Kidney capillary endothelial cell (primary cell): ENCODE results near the gene PON2.
"Not testable (repeated sequence)": the region's sequence is repeated elsewhere in the genome, so short reads cannot be mapped to it uniquely, and the experiment has no call there.

Experiments used
- DNase-seq: peaks from one replicate; pipeline ENCODE4 v3.0.0-alpha.2; 2018; ENCODE audit warnings: low spot score

PON2 gene

GRCh38 chr7:95434557-95435421, at the start of gene PON2:
PON2 (minus strand) TSS chr7:95435028; CDS start chr7:95434951, 77 bp downstream.
- peak; percentile 72 for DNase-seq

DNA sequence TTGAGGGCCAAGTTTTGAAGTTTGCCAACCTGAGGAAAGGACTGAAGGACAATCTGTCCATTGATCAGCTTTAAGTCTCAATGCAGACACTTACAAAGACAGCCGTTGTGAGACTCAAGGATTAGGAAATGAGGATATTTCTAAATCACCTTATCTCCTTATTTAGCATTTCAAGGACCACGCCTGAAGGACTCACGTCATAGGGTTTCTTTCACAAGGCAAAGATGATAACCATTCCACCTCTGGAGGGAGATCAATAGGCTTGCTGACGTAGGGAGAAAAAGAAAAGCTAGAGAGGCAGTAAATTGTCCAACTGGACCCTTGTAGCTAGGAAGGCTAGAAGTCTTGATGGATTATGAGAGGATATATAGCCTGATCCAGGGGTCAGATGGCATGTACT, 47.6 kb upstream of the PON2 start:
- DNase-seq: no peak

DNA sequence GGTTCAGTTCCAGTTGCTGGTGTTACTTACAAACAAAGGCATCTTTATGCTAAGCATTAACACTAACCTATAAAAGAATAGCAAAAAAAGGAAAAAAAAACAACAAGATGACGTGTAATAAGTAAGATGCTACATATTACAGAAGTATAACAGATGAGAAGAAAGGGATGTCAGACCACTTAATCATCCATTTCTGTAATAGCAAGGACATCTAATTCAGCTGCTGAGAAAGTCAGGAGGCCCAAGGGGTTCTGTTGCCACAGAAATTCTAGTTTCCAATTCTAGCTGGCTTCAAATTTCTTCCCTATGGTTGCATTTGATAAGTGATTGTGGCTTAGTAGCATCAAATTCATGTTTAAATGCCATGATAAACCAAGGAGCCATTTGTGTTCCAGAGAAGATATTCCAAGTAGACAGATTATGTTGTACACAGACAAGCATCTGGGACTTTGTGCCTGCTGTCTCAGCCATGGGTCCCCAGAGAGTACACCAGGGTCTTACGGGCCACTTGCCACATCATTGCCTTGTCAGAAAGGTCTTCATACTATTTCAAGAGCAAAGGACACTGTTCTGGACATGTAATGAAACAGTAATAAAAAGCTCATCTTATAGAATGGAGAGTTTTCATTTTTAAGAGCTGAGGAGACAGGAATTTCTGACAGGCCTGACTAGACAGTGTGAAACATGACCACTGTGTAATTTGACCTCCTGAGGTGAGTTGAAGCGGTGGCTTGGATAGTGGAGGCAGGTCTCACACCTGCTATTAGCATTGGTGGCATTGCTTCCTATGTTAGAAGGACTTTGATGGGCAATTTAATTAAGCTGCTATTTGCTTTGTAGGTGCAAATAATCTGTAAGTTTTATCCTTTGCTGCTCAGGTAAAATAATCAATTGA, 46.7 kb upstream of the PON2 start:
- no peak for DNase-seq

DNA sequence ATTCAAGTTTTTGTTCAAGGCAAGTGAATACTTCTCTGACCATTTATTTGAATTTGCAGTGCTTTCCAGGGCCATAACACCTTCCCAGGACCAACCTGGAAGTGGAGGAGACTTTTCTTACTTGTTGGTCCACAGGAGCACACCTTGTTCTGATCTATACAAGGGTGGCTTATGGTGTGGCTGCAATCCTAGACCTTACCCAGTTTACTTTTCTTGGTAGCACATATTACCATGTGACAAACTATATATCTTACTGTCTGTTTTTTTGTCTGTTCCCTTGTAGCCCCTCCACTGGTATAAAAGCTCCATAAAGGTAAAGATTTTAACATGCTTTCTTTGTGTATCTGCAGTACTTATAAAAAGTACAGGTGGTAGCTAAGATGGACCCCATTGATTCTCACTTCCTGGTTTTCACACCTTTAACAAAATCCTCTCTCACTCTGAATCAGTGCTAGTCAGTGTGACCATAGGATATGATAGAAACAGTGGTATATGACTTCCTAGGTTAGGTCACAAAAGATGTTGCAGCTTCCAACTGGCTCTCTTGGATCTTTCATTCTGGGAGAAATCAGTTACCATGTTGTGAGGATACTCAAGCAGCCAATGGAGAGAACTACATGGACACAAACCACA, 45.3 kb upstream of the PON2 start:
- DNase-seq: no peak

GRCh38 chr7:95478272-95479037, 43.6 kb upstream of the PON2 start:
- no peak for DNase-seq

GRCh38 chr7:95476904-95477594, 42.2 kb upstream of the PON2 start:
- peak; percentile 58 for DNase-seq

DNA sequence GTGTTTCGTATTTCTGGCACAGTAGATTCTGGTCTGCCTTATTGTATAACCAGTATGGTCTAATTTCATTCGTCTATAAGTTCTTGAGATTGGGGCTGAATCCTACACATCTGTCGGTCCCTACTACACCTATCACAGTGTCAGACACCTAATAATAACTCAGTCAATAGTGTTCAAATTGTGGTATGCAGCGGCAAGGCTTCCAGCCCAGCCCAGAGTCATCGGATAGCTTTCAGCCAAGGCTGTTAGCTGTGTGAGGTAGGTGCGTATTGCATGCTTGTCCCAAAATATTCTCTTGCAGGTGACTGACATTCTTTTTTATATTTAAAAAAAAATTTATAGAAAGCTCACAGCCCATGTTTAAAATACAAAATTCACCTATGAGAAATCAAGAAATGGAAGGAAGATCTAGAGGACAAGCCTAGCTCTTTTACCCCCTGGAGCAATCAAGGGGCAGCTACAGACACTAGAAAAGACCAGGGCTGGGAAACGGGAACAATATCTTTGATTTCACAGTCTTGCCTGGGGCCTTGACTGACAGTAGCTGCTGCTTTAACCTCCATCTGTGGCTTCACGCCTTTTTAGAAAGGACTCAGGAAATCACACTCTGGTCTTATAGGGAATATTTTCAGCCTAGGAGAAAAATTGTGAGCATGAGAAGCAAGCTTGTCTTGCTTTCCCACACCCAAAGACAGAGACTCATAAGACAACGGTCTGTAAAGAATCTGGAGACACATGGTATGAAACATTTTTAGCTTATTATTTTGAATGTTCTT, 41.4 kb upstream of the PON2 start:
- no peak for DNase-seq

GRCh38 chr7:95473276-95473985, 38.6 kb upstream of the PON2 start:
- DNase-seq: no peak

GRCh38 chr7:95472581-95473161, 37.8 kb upstream of the PON2 start:
- no peak for DNase-seq

GRCh38 chr7:95471071-95471470, 36.2 kb upstream of the PON2 start:
- DNase-seq: peak; percentile 77

DNA sequence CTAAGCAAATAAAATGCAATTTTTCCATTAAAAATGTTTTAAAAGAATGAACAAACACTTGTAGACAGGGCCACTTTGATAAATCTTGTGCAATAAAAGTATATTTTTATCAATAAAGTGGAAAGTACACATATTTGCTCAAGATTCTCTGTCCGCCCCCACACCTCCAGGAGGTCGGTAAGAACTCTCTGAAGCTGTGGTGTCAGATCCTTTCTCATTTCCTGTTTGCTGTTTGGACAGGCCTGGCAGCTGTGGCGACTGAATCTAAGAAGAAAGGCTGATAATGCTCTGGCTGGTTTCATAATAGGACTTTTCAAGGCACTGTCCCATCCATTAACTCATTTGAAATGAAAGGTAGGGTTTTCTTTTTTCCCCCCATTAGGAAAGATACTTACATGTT, 35.6 kb upstream of the PON2 start:
- peak; percentile 78 for DNase-seq

DNA sequence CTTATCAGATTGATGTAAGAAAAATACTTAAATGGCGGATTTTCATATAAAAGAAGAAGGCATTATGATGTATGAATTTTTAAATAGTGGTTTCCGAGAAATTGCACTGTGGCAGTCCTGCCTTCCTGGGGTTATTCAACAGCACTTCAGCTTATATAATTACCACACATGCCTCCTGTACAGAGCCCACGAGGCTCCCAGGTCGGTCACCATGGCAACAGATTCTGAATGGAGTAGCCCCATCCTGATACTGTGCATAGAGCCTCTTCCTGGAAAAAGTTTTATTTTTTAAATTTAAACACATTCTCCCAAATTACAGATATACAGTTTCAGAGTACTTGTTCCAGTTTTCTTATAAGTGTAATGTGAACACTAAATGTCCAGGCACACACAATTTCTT, 35.0 kb upstream of the PON2 start:
- DNase-seq: no peak

- DNase-seq: no peak
Observed at GRCh38 chr7:95469187-95469586, 34.4 kb upstream of the PON2 start.

DNA sequence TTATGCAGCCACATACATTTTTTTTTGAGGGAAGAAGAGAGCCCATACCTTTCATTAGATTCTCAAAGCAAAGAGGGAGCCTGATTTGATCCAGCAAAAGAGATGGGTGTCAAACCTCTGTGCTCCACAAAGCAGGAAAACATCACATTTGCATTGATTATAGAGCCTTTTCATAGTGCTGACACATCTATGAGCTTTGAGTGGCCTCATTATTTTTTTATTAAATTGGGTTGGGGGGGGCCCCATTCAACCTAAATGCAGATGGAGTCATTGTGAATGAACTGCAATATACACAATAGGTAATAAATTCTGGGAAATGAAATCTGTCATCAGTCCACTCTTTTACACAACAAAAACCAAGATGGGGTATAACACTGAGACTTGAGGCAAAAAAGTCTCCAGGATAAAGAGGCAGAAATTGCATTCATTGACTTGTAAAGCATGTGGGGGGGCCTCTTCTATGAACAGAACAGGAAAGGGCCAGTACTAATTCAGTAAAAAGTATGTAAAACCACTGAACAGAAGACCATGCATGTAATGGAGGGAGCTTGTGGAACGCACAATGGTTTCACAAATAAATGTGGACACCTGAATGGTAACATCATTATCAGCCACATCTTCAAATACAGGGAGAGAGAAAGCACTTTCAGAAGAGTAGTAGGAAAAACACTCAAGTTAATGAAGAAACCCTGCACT, 33.2 kb upstream of the PON2 start:
- no peak for DNase-seq

- DNase-seq: not testable (repeated sequence)
Observed at GRCh38 chr7:95460653-95461052, 25.8 kb upstream of the PON2 start.

DNA sequence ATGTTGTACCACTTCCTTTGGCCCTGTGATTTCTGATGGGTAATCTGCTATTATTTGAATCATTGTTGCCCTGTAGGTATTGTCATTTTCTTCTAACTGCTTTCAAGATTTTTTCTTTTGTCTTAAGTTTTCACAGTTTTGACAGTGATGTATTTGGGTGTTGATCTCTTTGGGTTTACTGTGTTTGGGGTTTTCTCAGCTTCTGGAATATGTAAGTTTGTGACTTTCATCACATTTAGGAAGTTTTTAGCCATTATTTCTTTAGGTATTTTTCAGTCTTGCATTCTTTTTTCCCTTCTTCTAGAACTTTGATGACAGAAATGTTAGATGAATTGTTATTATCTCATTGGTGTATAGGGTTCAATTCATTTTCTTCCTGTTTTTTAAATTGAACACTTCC, 23.1 kb upstream of the PON2 start:
- no peak for DNase-seq

DNA sequence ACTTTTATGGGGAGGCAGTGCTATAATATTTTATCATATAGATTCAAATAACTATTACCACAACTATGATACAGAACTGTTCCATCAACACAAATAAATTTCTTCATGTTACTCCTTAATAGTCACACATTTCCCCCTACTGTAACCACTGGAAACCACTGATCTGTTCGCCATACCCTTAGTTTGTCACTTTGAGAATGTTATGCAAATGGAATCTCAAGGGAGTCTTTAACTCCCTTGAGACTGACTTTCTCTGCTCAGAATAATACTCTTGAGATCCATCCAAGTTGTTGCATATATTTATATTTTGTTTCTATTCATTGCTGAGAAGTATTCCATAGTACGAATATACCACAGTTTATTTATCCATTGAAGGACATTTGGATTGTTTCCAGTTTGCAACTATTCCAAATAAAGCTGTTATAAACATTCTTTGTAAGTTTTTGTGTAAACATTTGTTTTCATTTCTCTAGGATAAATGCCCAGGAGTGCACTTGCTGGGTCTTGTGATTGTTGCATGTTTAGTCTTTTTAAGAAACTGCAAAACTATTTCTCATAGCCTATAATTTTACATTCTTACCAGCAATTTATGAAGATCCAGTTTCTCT, 19.7 kb upstream of the PON2 start:
- no peak for DNase-seq

GRCh38 chr7:95446618-95447017, 11.8 kb upstream of the PON2 start:
- DNase-seq: no peak
